CD4-positive, alpha-beta T cell treated with Interleukin-1 beta for 1 hour (primary cell): Measurements from ENCODE around the gene MCRIP2.

Experiments used
- DNase-seq, 2 donors: peaks; one replicate each; pipeline ENCODE4 v3.0.0-alpha.2; 2020 to 2022

Gene MCRIP2

DNA sequence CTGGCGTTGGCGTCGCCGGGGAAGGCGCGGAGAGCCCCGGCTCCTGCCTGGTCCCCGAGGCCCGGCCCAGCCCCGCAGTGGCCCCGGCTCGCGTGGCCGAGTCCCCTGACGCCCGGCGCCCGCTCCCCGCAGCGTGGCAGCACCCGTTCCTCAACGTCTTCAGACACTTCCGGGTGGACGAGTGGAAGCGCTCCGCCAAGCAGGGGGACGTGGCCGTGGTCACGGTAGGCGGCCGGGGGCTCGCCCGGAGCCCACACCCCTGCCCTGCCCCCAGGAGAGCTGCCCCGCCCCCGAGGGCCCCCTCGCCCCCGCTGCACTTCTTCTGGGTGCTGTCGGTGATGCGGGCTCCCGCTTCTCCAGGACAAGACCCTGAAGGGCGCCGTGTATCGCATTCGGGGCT is 8.0 kb downstream of the MCRIP2 start:
- no peak for DNase-seq

GRCh38 chr16:651844-652243 is 10.2 kb downstream of the MCRIP2 start:
- no peak for DNase-seq

DNA sequence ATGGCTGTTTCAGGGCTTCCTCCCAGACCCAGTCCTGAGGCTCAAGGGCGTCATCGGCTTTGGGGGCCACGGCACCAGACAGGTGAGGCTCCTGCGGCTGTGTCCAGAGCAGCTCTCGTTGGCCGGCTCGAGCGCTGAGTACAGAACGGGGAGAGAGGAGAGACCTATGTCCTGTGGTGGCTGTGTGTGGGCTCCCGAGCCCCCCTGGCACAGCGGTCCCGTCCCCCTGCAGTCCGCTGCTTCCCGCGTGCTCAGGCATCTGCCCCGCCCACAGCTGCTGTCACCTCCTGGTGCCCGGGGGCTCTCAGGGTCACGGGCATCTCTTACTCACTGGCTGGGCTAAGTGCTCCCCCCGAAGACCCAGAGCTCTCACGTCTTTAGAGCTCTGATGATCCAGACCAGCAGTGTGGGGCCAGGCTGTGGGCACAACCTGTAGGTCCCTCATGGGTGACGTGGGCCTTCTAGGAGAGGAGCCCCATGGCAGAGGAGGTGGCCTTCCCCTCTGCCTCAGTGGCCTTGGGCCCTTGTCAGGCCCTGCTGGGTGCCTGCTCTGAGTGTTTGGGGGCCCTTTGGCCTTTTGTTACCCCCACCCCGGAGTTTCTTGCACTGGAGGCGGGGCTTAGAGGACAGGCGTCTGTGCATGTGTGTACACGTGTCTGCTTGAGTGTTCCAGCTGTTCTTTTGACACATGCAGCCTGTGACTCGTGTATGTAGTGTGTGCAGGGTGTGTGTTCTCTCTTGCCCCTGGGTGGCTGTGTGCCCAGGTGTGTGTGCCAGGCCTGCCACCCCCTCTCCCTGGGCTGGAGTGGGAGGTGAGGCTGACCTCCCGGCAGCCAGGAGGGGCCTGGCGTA is 11.1 kb downstream of the MCRIP2 start:
- no peak for DNase-seq

GRCh38 chr16:654034-654433 is 12.4 kb downstream of the MCRIP2 start:
- no peak for DNase-seq

GRCh38 chr16:657487-657886 is 15.9 kb downstream of the MCRIP2 start:
- DNase-seq = no peak

DNA sequence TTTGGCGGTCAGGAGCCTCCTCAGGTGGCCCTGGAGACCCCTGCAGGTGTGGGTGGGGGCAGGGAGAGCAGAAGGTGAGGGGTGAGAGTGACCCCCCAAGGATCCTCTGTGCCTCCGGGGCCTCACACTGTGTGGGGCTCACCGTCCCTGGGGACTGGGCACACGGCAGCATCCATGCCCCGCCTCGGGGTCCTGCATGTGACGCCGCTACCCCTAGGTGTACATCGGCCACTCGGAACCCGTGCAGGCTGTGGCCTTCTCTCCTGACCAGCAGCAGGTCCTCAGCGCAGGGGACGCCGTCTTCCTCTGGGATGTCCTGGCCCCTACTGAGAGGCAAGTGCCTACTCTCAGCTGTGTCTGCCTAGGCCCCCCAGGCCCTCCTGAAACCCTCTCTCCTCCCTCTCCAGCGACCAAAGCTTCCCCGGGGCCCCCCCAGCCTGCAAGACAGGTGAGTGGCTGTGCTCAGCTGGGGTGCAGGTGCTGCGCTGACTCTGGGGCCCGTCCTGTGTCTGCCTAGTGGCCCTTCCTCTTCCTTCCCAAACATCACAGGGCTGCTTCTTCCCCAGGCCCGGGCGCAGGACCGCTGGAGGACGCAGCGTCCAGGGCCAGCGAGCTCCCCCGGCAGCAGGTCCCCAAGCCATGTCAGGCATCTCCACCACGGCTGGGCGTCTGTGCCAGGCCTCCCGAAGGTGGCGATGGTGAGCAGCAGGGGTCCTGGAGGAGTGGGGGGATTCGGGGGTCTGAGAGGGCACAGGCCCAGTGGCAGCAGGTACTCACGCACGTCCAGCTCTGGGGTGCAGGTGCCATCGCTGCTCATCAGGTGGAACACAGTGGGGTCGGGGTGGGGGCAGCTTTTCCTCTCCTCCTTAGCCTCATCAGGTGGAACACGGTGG is 17.3 kb downstream of the MCRIP2 start:
- DNase-seq = no peak

DNA sequence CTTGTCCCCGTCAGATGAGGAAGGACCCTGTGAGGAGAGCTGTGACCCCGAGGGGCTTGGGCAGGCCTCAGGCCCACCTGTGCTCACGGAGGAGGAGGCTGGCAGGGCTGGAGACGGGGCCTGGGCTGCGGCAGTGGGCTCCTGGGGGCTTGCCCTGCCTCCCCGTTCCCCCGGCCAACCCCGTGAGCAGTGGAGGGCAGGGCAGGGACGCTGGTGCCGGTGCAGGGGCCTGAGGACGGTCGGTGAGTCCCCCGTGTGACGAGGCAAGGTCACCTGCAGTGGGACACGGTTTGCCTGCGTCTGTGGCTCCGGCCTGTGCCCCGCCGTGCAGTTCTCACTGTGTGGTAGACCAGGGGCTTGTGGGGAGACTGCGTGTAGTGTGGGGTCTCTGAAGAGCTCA is 18.0 kb downstream of the MCRIP2 start:
- DNase-seq = no peak

- no peak for DNase-seq
Observed at GRCh38 chr16:660132-660458, 18.5 kb downstream of the MCRIP2 start.

DNA sequence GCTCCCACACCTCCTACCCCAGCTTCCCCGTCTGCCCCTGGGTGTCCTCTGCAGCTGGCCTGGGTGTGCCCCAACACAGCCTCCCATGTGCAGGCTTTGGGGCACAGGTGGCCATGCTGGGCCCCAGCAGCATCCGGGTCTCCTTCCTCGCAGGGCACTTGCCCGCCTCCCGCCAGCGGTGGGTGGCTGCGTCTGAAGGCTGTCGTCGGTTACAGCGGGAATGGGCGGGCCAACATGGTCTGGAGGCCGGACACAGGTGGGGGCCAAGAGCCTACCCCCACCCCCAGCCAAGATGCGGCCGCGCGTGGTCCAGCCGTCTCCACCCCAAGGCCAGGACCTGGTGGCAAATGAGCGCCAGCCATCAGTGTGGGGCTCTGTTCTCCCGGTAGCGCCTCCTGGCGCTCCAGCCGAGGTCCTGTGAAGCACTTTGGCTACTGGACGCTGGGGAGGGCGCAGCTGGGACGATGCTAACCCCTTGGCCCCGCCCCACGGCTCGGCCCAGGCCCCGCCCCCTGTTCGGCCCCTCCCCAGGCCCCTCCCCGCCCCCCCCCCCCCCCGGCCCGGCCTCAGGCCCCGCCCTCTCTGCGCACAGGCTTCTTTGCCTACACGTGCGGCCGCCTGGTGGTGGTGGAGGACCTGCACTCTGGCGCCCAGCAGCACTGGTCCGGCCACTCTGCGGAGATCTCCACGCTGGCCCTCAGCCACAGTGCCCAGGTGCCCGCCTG is 19.0 kb downstream of the MCRIP2 start:
- DNase-seq = peak; percentile 65 to 77

DNA sequence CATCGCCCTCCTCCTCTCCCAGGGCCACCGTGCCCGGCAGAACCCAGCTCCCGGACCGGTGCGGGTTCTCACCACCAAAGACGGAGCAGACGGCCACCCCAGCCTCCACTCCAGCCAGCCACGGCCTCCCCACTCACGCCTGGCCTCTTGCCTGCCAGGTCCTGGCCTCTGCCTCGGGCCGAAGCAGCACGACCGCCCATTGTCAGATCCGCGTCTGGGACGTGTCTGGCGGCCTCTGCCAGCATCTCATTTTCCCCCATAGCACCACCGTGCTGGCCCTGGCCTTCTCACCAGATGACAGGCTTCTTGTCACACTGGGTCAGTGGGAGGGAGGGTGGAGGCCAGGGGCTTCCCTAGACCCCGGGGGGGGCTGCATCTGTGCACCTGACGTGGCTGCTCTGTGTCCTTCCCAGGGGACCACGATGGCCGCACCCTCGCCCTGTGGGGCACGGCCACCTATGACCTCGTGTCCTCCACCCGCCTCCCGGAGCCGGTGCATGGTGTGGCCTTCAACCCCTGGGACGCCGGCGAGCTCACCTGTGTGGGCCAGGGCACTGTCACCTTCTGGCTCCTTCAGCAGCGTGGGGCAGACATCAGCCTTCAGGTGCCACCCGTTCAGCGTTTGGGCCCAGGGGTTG is 19.7 kb downstream of the MCRIP2 start:
- DNase-seq = no peak

DNA sequence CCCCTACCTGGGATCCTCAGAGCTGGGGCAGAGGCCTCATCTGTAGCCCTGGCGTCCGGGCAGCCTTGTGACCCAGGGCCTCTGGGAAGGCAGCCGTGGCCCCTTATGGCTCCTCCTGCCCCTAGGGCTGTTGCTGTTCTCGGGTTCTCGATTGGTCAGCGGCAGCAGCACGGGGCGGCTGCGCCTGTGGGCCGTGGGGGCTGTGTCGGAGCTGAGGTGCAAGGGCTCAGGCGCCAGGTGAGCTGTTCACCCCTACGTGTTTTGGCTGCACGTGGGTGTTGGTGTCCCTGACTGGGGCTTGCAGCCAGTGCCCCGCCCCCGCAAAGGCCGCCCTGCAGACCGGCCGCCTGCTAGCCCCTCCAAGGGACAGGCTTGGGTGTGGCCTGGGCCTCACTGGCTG is 20.5 kb downstream of the MCRIP2 start:
- DNase-seq = no peak

DNA sequence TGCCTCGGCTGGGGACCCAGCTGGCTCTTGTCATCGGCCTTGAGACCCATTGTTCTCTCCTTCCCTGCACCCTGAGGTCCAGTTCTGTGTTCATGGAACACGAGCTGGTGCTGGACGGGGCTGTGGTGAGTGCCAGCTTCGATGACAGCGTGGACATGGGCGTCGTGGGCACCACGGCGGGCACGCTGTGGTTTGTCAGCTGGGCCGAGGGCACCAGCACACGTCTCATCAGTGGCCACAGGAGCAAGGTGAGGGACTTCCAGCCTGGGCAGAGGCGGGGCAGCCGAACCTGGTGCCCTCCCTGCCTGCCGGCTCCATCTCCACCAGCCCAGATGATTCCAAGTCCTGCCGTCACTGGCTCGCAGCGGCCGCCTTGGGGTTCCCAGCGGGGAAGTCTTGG is 21.0 kb downstream of the MCRIP2 start:
- no peak for DNase-seq

DNA sequence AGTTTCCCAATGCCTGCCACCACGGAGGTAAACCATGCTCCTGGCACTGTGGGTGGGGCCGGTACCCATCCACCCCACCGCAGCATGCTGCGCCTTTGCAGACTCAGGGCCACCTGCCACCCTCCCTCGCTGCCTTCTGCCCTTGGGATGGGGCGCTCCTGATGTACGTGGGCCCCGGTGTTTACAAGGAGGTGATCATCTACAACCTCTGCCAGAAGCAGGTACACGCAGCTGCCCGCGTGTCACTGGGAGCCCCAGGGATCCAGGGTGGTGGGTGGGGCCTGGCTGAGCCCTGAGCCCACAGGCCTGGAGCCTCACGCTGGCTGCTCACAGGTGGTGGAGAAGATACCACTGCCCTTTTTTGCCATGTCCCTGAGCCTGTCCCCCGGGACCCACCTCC is 24.9 kb downstream of the MCRIP2 start:
- DNase-seq = no peak

- no peak for DNase-seq
Observed at GRCh38 chr16:667113-667779, 25.6 kb downstream of the MCRIP2 start.

- DNase-seq = peak; percentile 93 to 94
Observed at GRCh38 chr16:667780-668518, 26.3 kb downstream of the MCRIP2 start, which contains the start of gene RHOT2. Gene RHOT2 (plus strand): TSS chr16:668132. CDS start chr16:668200, 68 bp downstream.

GRCh38 chr16:668519-669171 is 27.0 kb downstream of the MCRIP2 start:
- no peak for DNase-seq

- no peak for DNase-seq
Observed at GRCh38 chr16:669666-670065, 28.0 kb downstream of the MCRIP2 start.

GRCh38 chr16:670485-671352 is 29.1 kb downstream of the MCRIP2 start:
- DNase-seq = no peak

DNA sequence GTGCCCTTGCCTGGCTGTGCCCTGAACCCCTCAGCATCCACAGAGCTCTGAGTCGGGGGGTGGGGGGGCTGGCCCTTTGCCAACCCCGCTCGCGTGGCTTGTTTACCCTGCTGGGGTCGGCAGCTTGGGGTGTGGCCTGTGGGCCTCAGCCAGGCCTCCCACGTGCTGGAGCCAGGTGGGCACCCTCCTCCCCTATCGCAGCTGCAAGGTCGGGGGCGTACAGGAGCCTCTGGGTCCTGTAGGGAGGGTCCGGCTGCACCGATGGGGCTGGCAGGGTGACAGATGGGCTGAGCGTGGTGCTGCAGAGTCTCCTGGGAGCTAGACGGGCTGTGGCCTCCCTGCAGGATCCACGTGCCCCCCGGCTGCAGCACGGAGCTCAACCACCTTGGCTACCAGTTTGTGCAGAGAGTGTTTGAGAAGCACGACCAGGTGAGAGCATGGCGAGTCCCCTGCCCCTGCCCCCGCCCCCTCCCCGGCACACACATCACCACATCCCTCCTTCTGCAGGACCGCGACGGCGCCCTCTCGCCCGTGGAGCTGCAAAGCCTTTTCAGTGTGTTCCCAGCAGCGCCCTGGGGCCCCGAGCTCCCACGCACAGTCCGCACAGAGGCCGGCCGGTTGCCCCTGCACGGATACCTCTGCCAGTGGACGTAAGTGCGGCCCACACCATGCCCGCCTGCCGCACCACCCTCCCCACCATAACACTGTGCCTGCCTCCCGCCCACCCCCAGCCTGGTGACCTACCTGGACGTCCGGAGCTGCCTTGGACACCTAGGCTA is 29.9 kb downstream of the MCRIP2 start:
- DNase-seq = no peak
